Transverse colon (tissue), 3 donors: ENCODE results near the gene UBE2E2.

Experiments
- POLR2A ChIP-seq: fragments of 450-650 bp; IDR thresholded peaks from one replicate; pipeline ENCODE4 v1.6.1; 2016; ENCODE audit warnings: antibody characterized with exemption, mild to moderate bottlenecking, moderate library complexity
- TF ChIP-seq, protein P1 (sequence below), 5 experiments: fragments of 200-600 bp in 3 of 5; fragments of 450-650 bp in 2 of 5; sonication (generic) in 3 of 5; IDR thresholded peaks; 1 replicate in 2 of 5; 2 replicates in 3 of 5; pipeline ENCODE4 v1.5.1; 2016 to 2017; ENCODE audit warnings: antibody characterized with exemption in 5 of 5, inconsistent platforms in 3 of 5, mild to moderate bottlenecking in 2 of 5, moderate library complexity in 1 of 5

DNA sequence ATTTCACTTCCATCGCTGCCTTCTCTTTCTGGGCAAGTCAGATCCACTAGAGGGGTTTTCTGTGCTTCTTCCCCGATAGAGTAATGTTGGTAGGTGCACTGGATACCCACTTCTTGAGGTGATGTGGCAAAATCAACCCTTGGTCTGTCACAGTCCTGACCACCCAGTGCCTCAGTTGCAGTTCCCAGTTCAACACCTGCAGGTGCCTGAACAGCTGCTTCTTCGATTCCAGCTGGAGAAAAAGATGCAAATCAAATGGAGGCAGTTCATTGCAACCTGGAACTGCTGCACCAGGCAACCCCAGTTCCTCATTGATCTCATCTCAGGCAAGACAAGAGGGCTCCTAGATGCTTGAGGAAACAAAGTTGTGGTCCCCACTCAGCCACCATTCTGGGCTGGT is 186.6 kb downstream of the UBE2E2 start:
- TF ChIP-seq, protein P1, sequence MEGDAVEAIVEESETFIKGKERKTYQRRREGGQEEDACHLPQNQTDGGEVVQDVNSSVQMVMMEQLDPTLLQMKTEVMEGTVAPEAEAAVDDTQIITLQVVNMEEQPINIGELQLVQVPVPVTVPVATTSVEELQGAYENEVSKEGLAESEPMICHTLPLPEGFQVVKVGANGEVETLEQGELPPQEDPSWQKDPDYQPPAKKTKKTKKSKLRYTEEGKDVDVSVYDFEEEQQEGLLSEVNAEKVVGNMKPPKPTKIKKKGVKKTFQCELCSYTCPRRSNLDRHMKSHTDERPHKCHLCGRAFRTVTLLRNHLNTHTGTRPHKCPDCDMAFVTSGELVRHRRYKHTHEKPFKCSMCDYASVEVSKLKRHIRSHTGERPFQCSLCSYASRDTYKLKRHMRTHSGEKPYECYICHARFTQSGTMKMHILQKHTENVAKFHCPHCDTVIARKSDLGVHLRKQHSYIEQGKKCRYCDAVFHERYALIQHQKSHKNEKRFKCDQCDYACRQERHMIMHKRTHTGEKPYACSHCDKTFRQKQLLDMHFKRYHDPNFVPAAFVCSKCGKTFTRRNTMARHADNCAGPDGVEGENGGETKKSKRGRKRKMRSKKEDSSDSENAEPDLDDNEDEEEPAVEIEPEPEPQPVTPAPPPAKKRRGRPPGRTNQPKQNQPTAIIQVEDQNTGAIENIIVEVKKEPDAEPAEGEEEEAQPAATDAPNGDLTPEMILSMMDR (IDR thresholded peaks at IDR 0.05): no peak
- TF ChIP-seq POLR2A: no peak
